A673 (cell line): ENCODE results near the gene PTPRK. TPM values are rescaled to one million over a fixed set of nuclear protein-coding genes. Genes with fewer than 3 reads are reported as not detected.

Experiments used
- BruUV-seq: library from RNA; stranded (reverse); fragments of 400-500 nt; replicated peaks from 2 replicates; lab custom pipeline; 2021; lab: Mats Ljungman, UMichigan
- CTCF ChIA-PET: fragments of 300-600 bp; sonication (Branson Sonifier 250); formaldehyde crosslinking; loops from one replicate; lab custom pipeline; 2022; ENCODE audit warnings: antibody characterized with exemption; lab: Charles Lee
- POLR2A ChIA-PET: fragments of 300-600 bp; sonication (Branson Sonifier 250); formaldehyde crosslinking; loops from one replicate; lab custom pipeline; 2022; ENCODE audit warnings: antibody characterized with exemption; ENCODE audit not compliant: low non-redundant PET; lab: Charles Lee
- DNase-seq: peaks from one replicate; pipeline ENCODE4 v3.0.0-alpha.2; 2015; ENCODE audit warnings: low spot score
- H3K27ac ChIP-seq: fragments of 200-600 bp; sonication (generic); 2 replicates; pipeline ENCODE4 v1.5.1; 2016; ENCODE audit warnings: mixed run types, low read depth, mild to moderate bottlenecking, mixed read lengths, antibody characterized with exemption, low read length; ENCODE audit not compliant: poor library complexity, severe bottlenecking
- H3K27me3 ChIP-seq: fragments of 200-600 bp; sonication (generic); replicated peaks from 2 replicates; pipeline ENCODE4 v1.6.1; 2017; ENCODE audit warnings: mixed run types, low read depth, mild to moderate bottlenecking, mixed read lengths, antibody characterized with exemption, low read length; ENCODE audit not compliant: insufficient read depth, poor library complexity
- H3K36me3 ChIP-seq: fragments of 200-600 bp; sonication (generic); 2 replicates; pipeline ENCODE4 v1.6.1; 2016; ENCODE audit warnings: mixed run types, mild to moderate bottlenecking, mixed read lengths, antibody characterized with exemption, low read length; ENCODE audit not compliant: insufficient read depth, poor library complexity, severe bottlenecking
- H3K4me1 ChIP-seq: fragments of 200-600 bp; sonication (generic); 2 replicates; pipeline ENCODE4 v1.6.1; 2017; ENCODE audit warnings: mixed run types, mild to moderate bottlenecking, mixed read lengths, antibody characterized with exemption, low read length; ENCODE audit not compliant: insufficient read depth, poor library complexity, severe bottlenecking
- H3K4me3 ChIP-seq: fragments of 200-600 bp; sonication (generic); 2 replicates; pipeline ENCODE4 v1.5.1; 2016; ENCODE audit warnings: low read depth, mixed run types, mild to moderate bottlenecking, mixed read lengths, low read length; ENCODE audit not compliant: poor library complexity, severe bottlenecking
- H3K9me3 ChIP-seq: fragments of 200-600 bp; sonication (generic); 2 replicates; pipeline ENCODE4 v1.6.1; 2016; ENCODE audit warnings: mixed run types, low read depth, mild to moderate bottlenecking, mixed read lengths, antibody characterized with exemption, low read length; ENCODE audit not compliant: poor library complexity, severe bottlenecking
- EZH2 ChIP-seq: fragments of 200-600 bp; sonication (generic); IDR thresholded peaks from 2 replicates; pipeline ENCODE4 v1.6.1; 2017; ENCODE audit warnings: borderline replicate concordance, low read depth, mild to moderate bottlenecking, mixed read lengths, antibody characterized with exemption, low read length; ENCODE audit not compliant: poor library complexity, severe bottlenecking
- intact Hi-C: fragments of 100-400 bp; cut with micrococcal nuclease; formaldehyde crosslinking; loops from one replicate; pipeline ENCODE4 v1.10.0; 2022; ENCODE audit not compliant: unreplicated experiment
- total RNA-seq: library from RNA; stranded (reverse); gene quantifications from 2 replicates; pipeline ENCODE4 v1.2.3, GENCODE V29; 2021
- TF ChIP-seq, protein P1 (sequence below): fragments of 300-800, 200-600 bp; sonication (generic); conservative IDR thresholded peaks from 2 replicates; pipeline ENCODE4 v1.5.1; 2017; ENCODE audit warnings: low read depth, mild to moderate bottlenecking, antibody characterized with exemption, low read length, moderate library complexity, mixed read lengths

The PTPRK gene
- total RNA-seq, 1 experiment from 2014 or later = 77.3 TPM

DNA sequence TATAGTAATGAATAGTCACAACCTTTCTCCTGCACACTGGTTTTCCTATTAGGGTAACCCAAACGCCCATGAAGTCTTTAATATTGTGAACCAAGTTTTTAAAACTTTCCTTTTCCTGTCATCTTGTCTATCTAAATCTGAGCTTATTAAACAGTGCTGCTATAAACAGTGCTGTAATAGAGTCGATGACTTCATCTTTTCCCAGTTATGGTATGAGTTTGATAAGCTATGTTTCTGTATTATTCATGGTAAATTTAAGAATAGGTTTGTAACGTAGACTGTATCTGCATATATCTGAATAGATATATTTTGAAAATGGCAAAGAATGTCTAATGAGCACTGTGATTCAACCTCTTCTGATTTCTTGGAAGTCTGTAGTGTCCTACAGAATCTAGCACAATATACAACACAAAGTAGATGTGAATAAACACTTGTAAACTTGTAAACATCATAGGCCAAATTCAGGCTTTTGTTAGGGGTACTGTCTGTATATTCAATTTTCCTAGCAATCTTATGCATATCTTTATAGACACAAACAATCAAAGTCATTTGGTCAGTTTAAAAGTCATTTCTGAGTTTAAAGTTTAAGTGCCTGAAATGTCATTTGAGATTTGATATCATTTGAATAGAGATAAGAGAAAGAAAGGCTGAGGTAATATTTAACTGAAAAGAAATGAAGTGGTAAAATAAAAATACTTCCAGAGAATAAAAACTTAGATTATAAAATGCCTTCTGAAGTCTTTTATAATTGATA, 155.5 kb downstream of the PTPRK start:
- ChIA-PET CTCF (no interaction called here), POLR2A (no interaction called here)
- no peak overlapping the region for H3K4me3 ChIP-seq
- intact Hi-C loops = no loop called here
- H3K36me3 ChIP-seq = no peaks in the 10 kb centered on the region
- no peak overlapping the region for H3K27ac ChIP-seq
- no peaks in the 10 kb centered on the region for H3K9me3 ChIP-seq
- H3K27me3 ChIP-seq = no peaks in the 10 kb centered on the region
- no peak for DNase-seq
- no TSS peak for BruUV-seq
- H3K4me1 ChIP-seq = peaks cover 11% of the 10 kb centered on the region
- TF ChIP-seq, protein P1, sequence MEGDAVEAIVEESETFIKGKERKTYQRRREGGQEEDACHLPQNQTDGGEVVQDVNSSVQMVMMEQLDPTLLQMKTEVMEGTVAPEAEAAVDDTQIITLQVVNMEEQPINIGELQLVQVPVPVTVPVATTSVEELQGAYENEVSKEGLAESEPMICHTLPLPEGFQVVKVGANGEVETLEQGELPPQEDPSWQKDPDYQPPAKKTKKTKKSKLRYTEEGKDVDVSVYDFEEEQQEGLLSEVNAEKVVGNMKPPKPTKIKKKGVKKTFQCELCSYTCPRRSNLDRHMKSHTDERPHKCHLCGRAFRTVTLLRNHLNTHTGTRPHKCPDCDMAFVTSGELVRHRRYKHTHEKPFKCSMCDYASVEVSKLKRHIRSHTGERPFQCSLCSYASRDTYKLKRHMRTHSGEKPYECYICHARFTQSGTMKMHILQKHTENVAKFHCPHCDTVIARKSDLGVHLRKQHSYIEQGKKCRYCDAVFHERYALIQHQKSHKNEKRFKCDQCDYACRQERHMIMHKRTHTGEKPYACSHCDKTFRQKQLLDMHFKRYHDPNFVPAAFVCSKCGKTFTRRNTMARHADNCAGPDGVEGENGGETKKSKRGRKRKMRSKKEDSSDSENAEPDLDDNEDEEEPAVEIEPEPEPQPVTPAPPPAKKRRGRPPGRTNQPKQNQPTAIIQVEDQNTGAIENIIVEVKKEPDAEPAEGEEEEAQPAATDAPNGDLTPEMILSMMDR = no peak

DNA sequence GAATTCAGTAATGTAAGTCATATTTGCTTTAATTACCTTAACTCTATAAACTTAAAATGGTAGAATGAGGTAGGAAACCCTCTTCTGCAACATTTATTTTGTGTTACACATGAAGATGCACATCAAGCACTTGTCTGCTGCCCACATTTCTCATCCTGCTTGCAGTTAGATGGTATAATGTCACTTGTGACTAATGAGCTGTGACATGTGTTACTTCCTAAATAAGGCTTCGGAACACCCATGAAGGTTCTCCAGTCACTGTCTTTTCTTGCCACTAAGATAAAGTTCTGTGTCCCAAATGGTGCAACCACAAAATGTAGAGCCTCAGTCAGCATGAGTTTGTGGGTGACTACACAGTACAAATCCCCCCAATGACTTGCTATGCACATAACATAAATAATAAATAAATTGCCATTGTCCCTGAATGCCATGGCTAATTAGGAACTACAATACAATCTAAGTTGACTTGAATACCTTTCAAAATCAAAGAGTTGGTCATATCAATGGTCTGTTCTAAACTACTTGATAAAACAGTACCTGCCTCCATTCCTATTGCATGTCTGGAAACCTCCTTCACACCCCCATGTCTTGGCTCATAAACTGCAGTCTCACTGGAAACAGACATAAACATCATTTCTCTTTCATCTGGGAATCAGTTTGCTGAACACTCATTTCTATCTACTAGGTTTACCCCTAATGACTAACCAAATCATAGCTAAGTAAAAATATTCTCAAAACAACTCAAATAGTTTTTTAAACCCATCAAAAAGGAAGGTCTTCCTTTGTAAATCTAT, 157.2 kb downstream of the PTPRK start:
- ChIA-PET POLR2A (no interaction called here), CTCF (no interaction called here)
- Histone ChIP-seq H3K36me3 (no peaks in the 10 kb centered on the region), H3K27me3 (no peaks in the 10 kb centered on the region), H3K27ac (no peak overlapping the region), H3K4me1 (peaks cover 11% of the 10 kb centered on the region), H3K9me3 (no peaks in the 10 kb centered on the region), H3K4me3 (no peak overlapping the region)
- intact Hi-C loops = no loop called here
- no peak for TF ChIP-seq EZH2
- TF ChIP-seq, protein P1 = no peak
- DNase-seq = peak; percentile 25
- BruUV-seq = no TSS peak

DNA sequence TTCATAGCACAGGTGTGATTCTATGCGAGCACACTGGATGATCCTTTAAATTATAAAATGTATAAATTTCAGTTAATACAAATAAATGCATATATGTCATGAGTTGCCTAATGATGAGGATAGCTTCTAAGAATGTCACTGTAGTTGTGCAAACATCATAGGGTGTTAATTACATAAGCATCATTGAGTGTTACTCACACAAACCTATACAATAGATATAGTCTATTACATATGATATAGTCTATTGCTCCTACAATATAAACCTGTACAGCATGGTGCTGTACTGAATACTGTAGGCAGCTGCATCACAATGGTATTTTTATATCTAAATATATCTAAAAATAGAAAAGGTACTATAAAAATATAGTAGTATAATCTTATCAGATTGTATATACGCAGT, 159.0 kb downstream of the PTPRK start:
- no peak for TF ChIP-seq EZH2
- TF ChIP-seq, protein P1 = no peak
- Histone ChIP-seq H3K27ac (no peak overlapping the region), H3K4me3 (no peak overlapping the region), H3K27me3 (no peaks in the 10 kb centered on the region), H3K36me3 (no peaks in the 10 kb centered on the region), H3K4me1 (peaks cover 11% of the 10 kb centered on the region), H3K9me3 (no peaks in the 10 kb centered on the region)
- ChIA-PET CTCF (no interaction called here), POLR2A (no interaction called here)
- intact Hi-C loops = no loop called here
- BruUV-seq = no TSS peak
- no peak for DNase-seq
